PC-9 (cell line): ENCODE results near the gene MERTK.

ENCODE experiments used
- CTCF ChIP-seq: fragments of 200-600 bp; sonication (generic); conservative IDR thresholded peaks from 2 replicates; pipeline ENCODE4 v1.6.1; 2017; ENCODE audit warnings: mixed run types, antibody characterized with exemption, mild to moderate bottlenecking, moderate library complexity
- EZH2 ChIP-seq: fragments of 200-600 bp; sonication (generic); IDR thresholded peaks from 2 replicates; pipeline ENCODE4 v1.8.0; 2017; ENCODE audit warnings: antibody characterized with exemption, low read depth

- TF ChIP-seq CTCF = no peak
- TF ChIP-seq EZH2 = no peak
Measured at GRCh38 chr2:111941531-111941930, 43.1 kb downstream of the MERTK start.
